Gastroesophageal sphincter (tissue), 4 donors: ENCODE data around the gene CCDC57. TPM values are rescaled to one million over a fixed set of nuclear protein-coding genes. Genes with fewer than 3 reads are reported as not detected.

Experiments
- ATAC-seq: fragments of 150-250 bp; one replicate; pipeline ENCODE4 v1.9.1; 2016; ENCODE audit warnings: mild to moderate bottlenecking, moderate library complexity
- H3K27ac ChIP-seq, 4 donors: fragments of 200-600 bp; sonication (generic) in 3 of 4; 1 replicate in 3 of 4; 2 replicates in 1 of 4; pipeline ENCODE4 v1.5.1; 2016 to 2019
- H3K27me3 ChIP-seq: fragments of 200-600 bp; sonication (generic); one replicate; pipeline ENCODE4 v1.5.1; 2019
- H3K36me3 ChIP-seq, 2 donors: fragments of 200-600 bp; sonication (generic); one replicate each; pipeline ENCODE4 v1.5.1; 2019; ENCODE audit warnings: control low read depth in 1 of 2
- H3K4me1 ChIP-seq, 3 donors: fragments of 200-600 bp; sonication (generic); 1 replicate in 2 of 3; 2 replicates in 1 of 3; pipeline ENCODE4 v1.5.1; 2016 to 2019; ENCODE audit warnings: control low read depth in 2 of 3
- H3K4me3 ChIP-seq, 2 donors: fragments of 200-600 bp; sonication (generic); one replicate each; pipeline ENCODE4 v1.5.1; 2019; ENCODE audit warnings: mild to moderate bottlenecking in 1 of 2, moderate library complexity in 1 of 2
- H3K9me3 ChIP-seq, 3 donors: fragments of 200-600 bp; sonication (generic); one replicate each; pipeline ENCODE4 v1.5.1; 2017 to 2019; ENCODE audit warnings: control low read depth in 2 of 3
- CTCF ChIP-seq, 4 experiments: fragments of 200-600 bp in 2 of 4; fragments of 450-650 bp in 2 of 4; sonication (generic) in 1 of 4; IDR thresholded peaks; one replicate each; pipeline ENCODE4 v1.5.1; 2017 to 2019; ENCODE audit warnings: antibody characterized with exemption in 4 of 4, mild to moderate bottlenecking in 2 of 4, moderate library complexity in 2 of 4
- EP300 ChIP-seq: sonication (generic); formaldehyde crosslinking; IDR thresholded peaks from one replicate; pipeline ENCODE4 v1.6.1; 2017; ENCODE audit warnings: antibody characterized with exemption, mild to moderate bottlenecking
- POLR2A ChIP-seq, 2 donors: fragments of 450-650 bp; IDR thresholded peaks; one replicate each; pipeline ENCODE4 v1.6.1; 2017; ENCODE audit warnings: antibody characterized with exemption in 2 of 2, mild to moderate bottlenecking in 2 of 2, moderate library complexity in 1 of 2
- POLR2AphosphoS5 ChIP-seq: sonication (generic); formaldehyde crosslinking; IDR thresholded peaks from one replicate; pipeline ENCODE4 v1.6.1; 2017; ENCODE audit warnings: antibody characterized with exemption
- WGBS, 2 donors: methylation state at CpG; one replicate each; pipeline ENCODE4 v1.1.5; 2018; ENCODE audit warnings: low coverage in 1 of 2; 5-methylcytosine and 5-hydroxymethylcytosine counted together
- total RNA-seq, 4 donors: library from RNA; depleted of rRNA; stranded (reverse); fragments of >200 nt; gene quantifications; one replicate each; pipeline ENCODE4 v1.1.0, GENCODE V29; 2016

CCDC57 gene
- total RNA-seq, 4 donors from 2014 or later = 6.5 to 28.2 (median 16.2) TPM

- ATAC-seq = no peak
- Histone ChIP-seq H3K9me3 (no peaks in the 10 kb centered on the region), H3K4me1 (no peaks in the 10 kb centered on the region), H3K4me3 (no peak overlapping the region), H3K27me3 (no peaks in the 10 kb centered on the region), H3K27ac (no peak overlapping the region), H3K36me3 (peaks cover 0 to 88% of the 10 kb centered on the region in 2 donors)
- TF ChIP-seq CTCF (IDR thresholded peaks at IDR 0.05) = no peak
- 100% methylated on average over 1 of the region's 23 CpGs; no CpG with 5 or more reads in 1 of the 2 donors for WGBS, 2 donors
Observed at GRCh38 chr17:82187500-82187899, 25.1 kb downstream of the CCDC57 start.

- Histone ChIP-seq H3K4me3 (no peak overlapping the region), H3K4me1 (no peaks in the 10 kb centered on the region), H3K36me3 (peaks cover 0 to 85% of the 10 kb centered on the region in 2 donors), H3K27ac (no peak overlapping the region), H3K27me3 (no peaks in the 10 kb centered on the region), H3K9me3 (no peaks in the 10 kb centered on the region)
- ATAC-seq = no peak
- no peak for TF ChIP-seq POLR2AphosphoS5
- no peak for TF ChIP-seq CTCF (IDR thresholded peaks at IDR 0.05)
- TF ChIP-seq POLR2A (IDR thresholded peaks at IDR 0.05) = no peak
- TF ChIP-seq EP300 = no peak
- 93 to 96% methylated on average over 14 to 15 of the region's 15 CpGs for WGBS, 2 donors
Observed at GRCh38 chr17:82186221-82186620, 26.4 kb downstream of the CCDC57 start.

GRCh38 chr17:82184761-82185160 lies 27.9 kb downstream of the CCDC57 start:
- no peak for ATAC-seq
- no peak overlapping the region for H3K4me3 ChIP-seq
- no peaks in the 10 kb centered on the region for H3K27me3 ChIP-seq
- no peaks in the 10 kb centered on the region for H3K4me1 ChIP-seq
- H3K9me3 ChIP-seq = no peaks in the 10 kb centered on the region
- TF ChIP-seq POLR2A (IDR thresholded peaks at IDR 0.05) = no peak
- no peak for TF ChIP-seq CTCF (IDR thresholded peaks at IDR 0.05)
- no peak for TF ChIP-seq POLR2AphosphoS5
- TF ChIP-seq EP300 = no peak
- no peak overlapping the region for H3K27ac ChIP-seq
- H3K36me3 ChIP-seq = peaks cover 0 to 85% of the 10 kb centered on the region in 2 donors
- 67% methylated on average over 4 of the region's 5 CpGs; no CpG with 5 or more reads in 1 of the 2 donors for WGBS, 2 donors

GRCh38 chr17:82180776-82181528 lies 31.7 kb downstream of the CCDC57 start:
- no peaks in the 10 kb centered on the region for H3K9me3 ChIP-seq
- no peak overlapping the region for H3K4me3 ChIP-seq
- H3K36me3 ChIP-seq = peaks cover 0 to 85% of the 10 kb centered on the region in 2 donors
- no peak overlapping the region for H3K27ac ChIP-seq
- TF ChIP-seq CTCF (IDR thresholded peaks at IDR 0.05) = no peak
- no peak for TF ChIP-seq POLR2A (IDR thresholded peaks at IDR 0.05)
- no peak for TF ChIP-seq POLR2AphosphoS5
- TF ChIP-seq EP300 = no peak
- no peak for ATAC-seq
- no peaks in the 10 kb centered on the region for H3K27me3 ChIP-seq
- WGBS, 2 donors = 86 to 92% methylated on average over 17 to 24 of the region's 31 CpGs
- H3K4me1 ChIP-seq = no peaks in the 10 kb centered on the region

- Histone ChIP-seq H3K4me1 (no peaks in the 10 kb centered on the region), H3K27me3 (no peaks in the 10 kb centered on the region), H3K9me3 (no peaks in the 10 kb centered on the region), H3K4me3 (no peak overlapping the region), H3K36me3 (peaks cover 0 to 83% of the 10 kb centered on the region in 2 donors), H3K27ac (no peak overlapping the region)
- no peak for ATAC-seq
- 83 to 100% methylated on average over 1 to 8 of the region's 10 CpGs for whole genome bisulfite sequencing, 2 donors
- TF ChIP-seq EP300 (no peak), CTCF (IDR thresholded peaks at IDR 0.05) (no peak), POLR2AphosphoS5 (no peak), POLR2A (IDR thresholded peaks at IDR 0.05) (no peak)
Observed at GRCh38 chr17:82179946-82180475, 32.6 kb downstream of the CCDC57 start.
